ENCODE measurements around the gene EDNRA.

DNA sequence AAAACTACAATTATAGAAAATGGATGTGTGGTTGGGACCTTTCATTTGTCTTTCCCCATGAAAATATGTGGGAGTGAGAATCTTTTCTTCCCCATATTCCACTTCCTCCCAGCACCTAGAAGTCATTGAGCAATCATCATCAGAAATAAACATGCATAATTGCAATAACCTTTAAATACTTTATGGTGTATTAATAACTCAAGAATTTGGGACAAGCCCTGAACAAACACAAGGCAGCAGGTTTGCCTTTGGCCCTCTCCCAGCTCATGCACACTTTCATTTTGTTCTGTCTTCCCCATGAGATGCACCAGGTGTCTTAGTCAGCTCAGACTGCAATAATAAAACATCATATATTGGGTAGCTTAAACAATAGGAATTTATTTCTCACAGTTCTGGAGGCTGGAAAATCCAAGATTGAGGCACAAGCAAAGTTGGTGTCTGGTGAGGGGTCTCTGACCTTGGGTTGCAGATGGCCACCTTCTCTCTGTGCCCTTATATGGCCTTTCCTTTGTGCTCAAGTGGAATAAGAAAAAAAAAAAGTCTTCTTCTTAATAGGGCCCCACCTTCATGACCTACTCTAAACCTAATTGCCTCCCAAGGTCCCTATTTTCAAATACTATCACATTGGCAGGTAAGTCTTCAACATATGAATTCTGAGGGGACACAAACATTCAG lies 101.6 kb downstream of the EDNRA start:
- TF ChIP-seq, protein P1, sequence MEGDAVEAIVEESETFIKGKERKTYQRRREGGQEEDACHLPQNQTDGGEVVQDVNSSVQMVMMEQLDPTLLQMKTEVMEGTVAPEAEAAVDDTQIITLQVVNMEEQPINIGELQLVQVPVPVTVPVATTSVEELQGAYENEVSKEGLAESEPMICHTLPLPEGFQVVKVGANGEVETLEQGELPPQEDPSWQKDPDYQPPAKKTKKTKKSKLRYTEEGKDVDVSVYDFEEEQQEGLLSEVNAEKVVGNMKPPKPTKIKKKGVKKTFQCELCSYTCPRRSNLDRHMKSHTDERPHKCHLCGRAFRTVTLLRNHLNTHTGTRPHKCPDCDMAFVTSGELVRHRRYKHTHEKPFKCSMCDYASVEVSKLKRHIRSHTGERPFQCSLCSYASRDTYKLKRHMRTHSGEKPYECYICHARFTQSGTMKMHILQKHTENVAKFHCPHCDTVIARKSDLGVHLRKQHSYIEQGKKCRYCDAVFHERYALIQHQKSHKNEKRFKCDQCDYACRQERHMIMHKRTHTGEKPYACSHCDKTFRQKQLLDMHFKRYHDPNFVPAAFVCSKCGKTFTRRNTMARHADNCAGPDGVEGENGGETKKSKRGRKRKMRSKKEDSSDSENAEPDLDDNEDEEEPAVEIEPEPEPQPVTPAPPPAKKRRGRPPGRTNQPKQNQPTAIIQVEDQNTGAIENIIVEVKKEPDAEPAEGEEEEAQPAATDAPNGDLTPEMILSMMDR (IDR thresholded peaks at IDR 0.05) = no peak
- TF ChIP-seq POLR2A (IDR thresholded peaks at IDR 0.05) = no peak

All from breast epithelium (tissue), 3 donors.